B cell (primary cell): ENCODE data around the gene TOPBP1. TPM values are rescaled to one million over a fixed set of nuclear protein-coding genes. Genes with fewer than 3 reads are reported as not detected.

ENCODE experiments used
- ATAC-seq: fragments of 200-7000 bp; cut with Tn5 transposase; one replicate; pipeline ENCODE4 v1.10.0; 2021; ENCODE audit warnings: low read depth, mild to moderate bottlenecking, moderate number of reproducible peaks, moderate library complexity
- CTCF ChIA-PET: fragments of 350-600 bp; sonication (Branson Sonifier 250); formaldehyde crosslinking; loops from one replicate; lab custom pipeline; 2021; ENCODE audit warnings: antibody characterized with exemption, inconsistent platforms; lab: Charles Lee
- POLR2A ChIA-PET: fragments of 350-600 bp; sonication (Branson Sonifier 250); formaldehyde crosslinking; loops from one replicate; lab custom pipeline; 2021; ENCODE audit warnings: antibody characterized with exemption; lab: Charles Lee
- DNase-seq: peaks from one replicate; pipeline ENCODE4 v3.0.0; 2013
- H2AFZ ChIP-seq: 2 replicates; pipeline ENCODE4 v1.6.1; 2012; ENCODE audit warnings: mild to moderate bottlenecking, low read depth, low read length; ENCODE audit not compliant: insufficient read depth, poor library complexity, severe bottlenecking
- H3K27ac ChIP-seq, 2 donors: 1 replicate in 1 of 2; 2 replicates in 1 of 2; pipeline ENCODE4 v1.5.1; 2012 to 2013; ENCODE audit warnings: low read length in 2 of 2, mild to moderate bottlenecking in 2 of 2, moderate library complexity in 1 of 2
- H3K27me3 ChIP-seq, 4 experiments: fragments of 200-600 bp in 1 of 4; sonication (generic) in 1 of 4; replicated peaks in 1 of 4; 1 replicate in 2 of 4; 2 replicates in 2 of 4; pipeline versions ENCODE4 v1.6.1 to v1.7.0; 2013 to 2016; ENCODE audit warnings: low read length in 3 of 4, mild to moderate bottlenecking in 2 of 4, mixed read lengths in 1 of 4, moderate library complexity in 1 of 4; ENCODE audit not compliant: insufficient read depth in 4 of 4, control insufficient read depth in 3 of 4; ENCODE audit errors: control extremely low read depth in 1 of 4
- H3K36me3 ChIP-seq, 2 experiments: replicated peaks in 1 of 2; 1 replicate in 1 of 2; 2 replicates in 1 of 2; pipeline versions ENCODE4 v1.6.1 to v1.7.1; 2013; ENCODE audit warnings: low read length in 1 of 2; ENCODE audit not compliant: insufficient read depth in 2 of 2, control insufficient read depth in 1 of 2; ENCODE audit errors: control extremely low read depth in 1 of 2, extremely low read depth in 1 of 2
- H3K4me1 ChIP-seq, 2 donors: fragments of 200-600 bp in 1 of 2; sonication (generic) in 1 of 2; 1 replicate in 1 of 2; 2 replicates in 1 of 2; pipeline versions ENCODE4 v1.5.1 to v1.6.1; 2013 to 2017; ENCODE audit warnings: low read length in 2 of 2; ENCODE audit not compliant: control insufficient read depth in 2 of 2, insufficient read depth in 2 of 2
- H3K4me2 ChIP-seq: replicated peaks from 2 replicates; pipeline ENCODE3; 2012; ENCODE audit warnings: mild to moderate bottlenecking, low read depth, low read length; ENCODE audit not compliant: poor library complexity, severe bottlenecking
- H3K4me3 ChIP-seq, 5 experiments: fragments of 200-600 bp in 1 of 5; sonication (generic) in 1 of 5; 1 replicate in 3 of 5; 2 replicates in 2 of 5; pipeline versions ENCODE4 v1.5.1 to v1.7.0; 2011 to 2016; ENCODE audit warnings: low read length in 4 of 5, mild to moderate bottlenecking in 4 of 5, low read depth in 2 of 5, control low read depth in 1 of 5, moderate library complexity in 1 of 5; ENCODE audit not compliant: insufficient read depth in 1 of 5; ENCODE audit errors: control extremely low read depth in 1 of 5, extremely low read depth in 1 of 5
- H3K79me2 ChIP-seq: fragments of 200-600 bp; sonication (generic); one replicate; pipeline ENCODE4 v1.6.0; 2016; ENCODE audit warnings: low read length; ENCODE audit not compliant: control insufficient read depth, insufficient read depth
- H3K9ac ChIP-seq: fragments of 200-600 bp; sonication (generic); 2 replicates; pipeline ENCODE4 v1.6.1; 2017; ENCODE audit warnings: mild to moderate bottlenecking, low read length, moderate library complexity
- H3K9me3 ChIP-seq, 3 donors: one replicate each; pipeline versions ENCODE4 v1.6.1 to v1.7.1; 2013; ENCODE audit warnings: low read length in 2 of 3; ENCODE audit not compliant: control insufficient read depth in 2 of 3, insufficient read depth in 1 of 3; ENCODE audit errors: control extremely low read depth in 1 of 3
- H4K20me1 ChIP-seq: 2 replicates; pipeline ENCODE4 v1.6.0; 2012; ENCODE audit warnings: mild to moderate bottlenecking, low read length; ENCODE audit not compliant: insufficient read depth, control insufficient read depth, poor library complexity, severe bottlenecking
- H3K27ac Mint-ChIP-seq: one replicate; pipeline ENCODE4 v1.8.0; 2021; ENCODE audit warnings: mixed read lengths
- H3K27me3 Mint-ChIP-seq: one replicate; pipeline ENCODE4 v1.8.0; 2021; ENCODE audit warnings: mixed read lengths
- H3K4me1 Mint-ChIP-seq: one replicate; pipeline ENCODE4 v1.8.0; 2021; ENCODE audit warnings: mixed read lengths
- H3K4me3 Mint-ChIP-seq: one replicate; pipeline ENCODE4 v1.8.0; 2021; ENCODE audit warnings: mixed read lengths
- H3K9me3 Mint-ChIP-seq: one replicate; pipeline ENCODE4 v1.8.0; 2022; ENCODE audit warnings: mixed read lengths; ENCODE audit not compliant: insufficient read depth
- EZH2 ChIP-seq: IDR thresholded peaks from 2 replicates; pipeline ENCODE4 v1.6.1; 2012; ENCODE audit warnings: borderline replicate concordance, low read depth, mild to moderate bottlenecking, moderate library complexity, low read length; ENCODE audit not compliant: insufficient read depth, poor library complexity, severe bottlenecking
- WGBS: methylation state at CpG from one replicate; pipeline ENCODE4 v1.1.5; 2013; ENCODE audit warnings: missing lambda C conversion rate; ENCODE audit not compliant: insufficient coverage; 5-methylcytosine and 5-hydroxymethylcytosine counted together
- intact Hi-C: fragments of 100-400 bp; cut with micrococcal nuclease; formaldehyde crosslinking; loops from one replicate; pipeline ENCODE4 v1.10.0; 2022
- polyA plus RNA-seq: library from polyadenylated mRNA; depleted of rRNA; stranded (reverse); fragments of >200 nt; gene quantifications from 2 replicates; pipeline ENCODE4 v1.2.3, GENCODE V29; 2012
- total RNA-seq, 2 donors: library from RNA; stranded (reverse); fragments of 120-200 nt in 1 of 2; gene quantifications; 1 replicate in 1 of 2; 2 replicates in 1 of 2; pipeline versions ENCODE4 v1.2.3 to v1.2.4, GENCODE V29; 2013 to 2022
- TF ChIP-seq, protein P1 (sequence below): fragments of 200-600 bp; IDR thresholded peaks from one replicate; pipeline ENCODE4 v1.8.0; 2022; ENCODE audit warnings: antibody characterized with exemption, mild to moderate bottlenecking

Gene TOPBP1
- total and polyA plus RNA-seq, 2 donors (not counting 1 experiment from before 2014, with no cell fraction given): 34.2 to 53.7 TPM

DNA sequence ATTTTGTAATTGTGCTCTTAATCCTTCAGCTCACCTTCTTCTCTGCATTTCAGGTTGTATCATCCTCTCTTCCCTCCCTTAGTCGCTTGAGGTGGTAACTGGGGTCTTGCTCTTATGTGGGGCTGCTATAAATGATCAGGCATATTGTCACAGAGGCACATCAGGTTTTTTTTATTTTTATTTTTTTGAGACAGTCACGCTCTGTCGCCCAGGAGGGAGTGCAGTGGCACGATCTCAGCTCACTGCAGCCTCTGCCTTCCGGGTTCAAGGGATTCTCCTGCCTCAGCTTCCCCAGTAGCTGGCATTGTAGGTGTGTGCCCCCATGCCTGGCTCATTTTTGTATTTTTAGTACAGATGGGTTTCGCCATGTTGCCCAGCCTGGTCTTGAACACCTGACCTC lies 78.3 kb downstream of the TOPBP1 start:
- Histone ChIP-seq H2AFZ (no peak overlapping the region), H3K4me2 (no peak overlapping the region), H4K20me1 (peaks cover 55% of the 10 kb centered on the region), H3K9me3 (no peaks in the 10 kb centered on the region), H3K79me2 (peaks cover 57% of the 10 kb centered on the region), H3K27ac (peak overlapping the region in 1 of 2 donors; percentile 11), H3K9ac (no peak overlapping the region), H3K4me1 (peaks cover 8 to 10% of the 10 kb centered on the region in 2 donors), H3K27me3 (no peaks in the 10 kb centered on the region), H3K36me3 (peaks cover 22 to 88% of the 10 kb centered on the region in 2 experiments), H3K4me3 (no peak overlapping the region)
- Mint-ChIP-seq H3K4me1 (peaks cover 37% of the 10 kb centered on the region), H3K4me3 (no peak overlapping the region), H3K9me3 (no peaks in the 10 kb centered on the region), H3K27ac (no peak overlapping the region), H3K27me3 (no peaks in the 10 kb centered on the region)
- ChIA-PET CTCF (no interaction called here), POLR2A (no interaction called here)
- WGBS: 82% methylated on average over 5 of the region's 6 CpGs
- ATAC-seq: no peak
- intact Hi-C loops: no loop called here
- DNase-seq: no peak
- TF ChIP-seq, protein P1, sequence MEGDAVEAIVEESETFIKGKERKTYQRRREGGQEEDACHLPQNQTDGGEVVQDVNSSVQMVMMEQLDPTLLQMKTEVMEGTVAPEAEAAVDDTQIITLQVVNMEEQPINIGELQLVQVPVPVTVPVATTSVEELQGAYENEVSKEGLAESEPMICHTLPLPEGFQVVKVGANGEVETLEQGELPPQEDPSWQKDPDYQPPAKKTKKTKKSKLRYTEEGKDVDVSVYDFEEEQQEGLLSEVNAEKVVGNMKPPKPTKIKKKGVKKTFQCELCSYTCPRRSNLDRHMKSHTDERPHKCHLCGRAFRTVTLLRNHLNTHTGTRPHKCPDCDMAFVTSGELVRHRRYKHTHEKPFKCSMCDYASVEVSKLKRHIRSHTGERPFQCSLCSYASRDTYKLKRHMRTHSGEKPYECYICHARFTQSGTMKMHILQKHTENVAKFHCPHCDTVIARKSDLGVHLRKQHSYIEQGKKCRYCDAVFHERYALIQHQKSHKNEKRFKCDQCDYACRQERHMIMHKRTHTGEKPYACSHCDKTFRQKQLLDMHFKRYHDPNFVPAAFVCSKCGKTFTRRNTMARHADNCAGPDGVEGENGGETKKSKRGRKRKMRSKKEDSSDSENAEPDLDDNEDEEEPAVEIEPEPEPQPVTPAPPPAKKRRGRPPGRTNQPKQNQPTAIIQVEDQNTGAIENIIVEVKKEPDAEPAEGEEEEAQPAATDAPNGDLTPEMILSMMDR: no peak
- no peak for TF ChIP-seq EZH2

DNA sequence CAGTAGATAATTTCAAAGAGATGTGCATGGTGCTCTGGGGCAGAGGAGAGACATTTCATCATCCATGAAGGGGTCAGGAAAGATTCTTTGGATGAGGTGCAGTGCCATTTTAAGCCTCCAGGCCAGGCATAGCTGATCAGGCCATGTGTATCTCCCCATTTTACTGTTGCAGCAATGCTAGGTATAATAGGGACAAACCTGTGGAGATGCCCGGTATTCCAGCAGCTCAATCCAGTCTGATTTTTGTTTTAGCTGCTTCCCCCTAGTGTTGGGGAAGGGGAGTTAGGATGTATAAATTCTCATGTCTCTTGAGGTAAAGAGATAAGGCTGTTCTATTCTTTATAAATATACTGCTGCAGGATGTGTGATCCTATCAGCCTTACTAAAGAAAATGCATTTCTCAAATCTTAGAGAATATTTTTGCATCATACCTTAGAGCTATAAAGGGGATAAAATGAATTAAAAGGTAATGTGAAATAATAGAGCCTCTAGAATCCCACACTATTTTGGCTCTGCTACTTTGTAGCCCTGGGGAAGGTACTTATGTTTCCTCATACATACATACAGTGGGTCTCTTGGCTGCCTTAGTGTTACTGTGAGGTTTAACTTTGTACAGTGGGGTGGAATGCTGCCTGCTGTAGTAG lies 83.1 kb downstream of the TOPBP1 start:
- Mint-ChIP-seq H3K27me3 (no peaks in the 10 kb centered on the region), H3K9me3 (no peaks in the 10 kb centered on the region), H3K4me3 (peak overlapping the region; percentile 55), H3K4me1 (peaks cover 64% of the 10 kb centered on the region), H3K27ac (peak overlapping the region; percentile 16)
- H3K4me1 ChIP-seq: peaks cover 33 to 34% of the 10 kb centered on the region in 2 donors
- peak overlapping the region; percentile 18 for H3K4me2 ChIP-seq
- no peaks in the 10 kb centered on the region for H3K9me3 ChIP-seq
- intact Hi-C loops: loop anchor here (10.0 kb wide), 1 partner anchor 666 kb away; no protein-coding TSS in a partner anchor
- H4K20me1 ChIP-seq: peaks cover 79% of the 10 kb centered on the region
- no peak overlapping the region for H2AFZ ChIP-seq
- no peak for TF ChIP-seq EZH2
- TF ChIP-seq, protein P1: peak; percentile 56
- no peak overlapping the region for H3K4me3 ChIP-seq
- ATAC-seq: no peak
- H3K79me2 ChIP-seq: peaks cover 90% of the 10 kb centered on the region
- H3K27me3 ChIP-seq: no peaks in the 10 kb centered on the region
- DNase-seq: peak; percentile 26
- H3K27ac ChIP-seq: no peak overlapping the region
- no CpG with 5 or more reads among the region's 1 CpG for WGBS
- ChIA-PET CTCF (interaction anchor here (0.5 to 9.4 kb wide), 28 partner anchors 10 to 855 kb away, joined by 3 to 81 read pairs (median 4); no protein-coding TSS in a partner anchor), POLR2A (interaction anchor here (0.7 kb wide), 1 partner anchor 636 kb away, joined by 4 read pairs; no protein-coding TSS in a partner anchor)
- H3K9ac ChIP-seq: no peak overlapping the region
- peaks cover 10 to 69% of the 10 kb centered on the region in 2 experiments for H3K36me3 ChIP-seq
